WTC11 (cell line): ENCODE results near the gene ILF3.

Experiments
- ESRRA ChIP-seq: sonication (generic); formaldehyde crosslinking; IDR thresholded peaks from 2 replicates; pipeline ENCODE4 v1.8.1; 2022; ENCODE audit warnings: mild to moderate bottlenecking, missing genetic modification reagents, borderline replicate concordance
- TP53 ChIP-seq: sonication (generic); formaldehyde crosslinking; IDR thresholded peaks from 2 replicates; pipeline ENCODE4 v1.8.1; 2023; ENCODE audit warnings: mild to moderate bottlenecking, missing genetic modification reagents
- TF ChIP-seq, protein P1 (sequence below): fragments of 200-600 bp; IDR thresholded peaks from 2 replicates; pipeline ENCODE4 v1.8.0; 2022; ENCODE audit warnings: antibody characterized with exemption
- TF ChIP-seq, protein P2 (sequence below): sonication (generic); formaldehyde crosslinking; IDR thresholded peaks from 2 replicates; pipeline ENCODE4 v1.8.0; 2022; ENCODE audit warnings: mild to moderate bottlenecking, missing genetic modification reagents
- TF ChIP-seq, protein P3 (sequence below): sonication (generic); formaldehyde crosslinking; IDR thresholded peaks from 2 replicates; pipeline ENCODE4 v1.8.0; 2022; ENCODE audit warnings: mild to moderate bottlenecking, missing genetic modification reagents
- TF ChIP-seq, protein P4 (sequence below): sonication (generic); formaldehyde crosslinking; conservative IDR thresholded peaks from 2 replicates; pipeline ENCODE4 v1.8.1; 2022; ENCODE audit warnings: mild to moderate bottlenecking, missing genetic modification reagents

DNA sequence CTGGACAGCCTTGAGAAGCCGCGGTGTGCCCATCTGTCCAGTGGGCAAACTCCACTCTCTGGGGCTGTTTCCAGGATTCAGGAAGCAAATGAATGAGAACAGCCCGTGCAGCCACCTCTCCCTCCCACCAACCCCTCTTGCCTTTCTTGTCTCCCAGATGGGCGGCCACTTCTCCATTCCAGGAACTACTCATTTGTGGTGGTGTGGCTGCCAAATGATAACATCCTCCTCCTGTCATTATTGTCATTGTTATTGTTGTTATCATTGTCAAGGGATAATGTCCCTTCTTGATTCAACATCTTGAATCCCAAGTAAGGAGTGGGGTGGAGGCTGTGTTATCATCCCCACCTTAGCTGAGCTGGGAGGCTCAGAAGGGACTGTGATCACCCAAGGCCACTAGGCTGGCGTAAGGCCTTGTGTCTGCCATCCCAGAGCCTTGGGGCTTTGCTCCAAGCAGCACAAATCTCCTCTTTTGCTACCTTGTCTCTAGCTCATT, 65.4 kb downstream of the ILF3 start:
- TF ChIP-seq ESRRA (CRISPR knock-in tag) (no peak), TP53 (CRISPR knock-in tag) (no peak)
- TF ChIP-seq, protein P1, sequence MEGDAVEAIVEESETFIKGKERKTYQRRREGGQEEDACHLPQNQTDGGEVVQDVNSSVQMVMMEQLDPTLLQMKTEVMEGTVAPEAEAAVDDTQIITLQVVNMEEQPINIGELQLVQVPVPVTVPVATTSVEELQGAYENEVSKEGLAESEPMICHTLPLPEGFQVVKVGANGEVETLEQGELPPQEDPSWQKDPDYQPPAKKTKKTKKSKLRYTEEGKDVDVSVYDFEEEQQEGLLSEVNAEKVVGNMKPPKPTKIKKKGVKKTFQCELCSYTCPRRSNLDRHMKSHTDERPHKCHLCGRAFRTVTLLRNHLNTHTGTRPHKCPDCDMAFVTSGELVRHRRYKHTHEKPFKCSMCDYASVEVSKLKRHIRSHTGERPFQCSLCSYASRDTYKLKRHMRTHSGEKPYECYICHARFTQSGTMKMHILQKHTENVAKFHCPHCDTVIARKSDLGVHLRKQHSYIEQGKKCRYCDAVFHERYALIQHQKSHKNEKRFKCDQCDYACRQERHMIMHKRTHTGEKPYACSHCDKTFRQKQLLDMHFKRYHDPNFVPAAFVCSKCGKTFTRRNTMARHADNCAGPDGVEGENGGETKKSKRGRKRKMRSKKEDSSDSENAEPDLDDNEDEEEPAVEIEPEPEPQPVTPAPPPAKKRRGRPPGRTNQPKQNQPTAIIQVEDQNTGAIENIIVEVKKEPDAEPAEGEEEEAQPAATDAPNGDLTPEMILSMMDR, result no peak
- TF ChIP-seq, protein P2, sequence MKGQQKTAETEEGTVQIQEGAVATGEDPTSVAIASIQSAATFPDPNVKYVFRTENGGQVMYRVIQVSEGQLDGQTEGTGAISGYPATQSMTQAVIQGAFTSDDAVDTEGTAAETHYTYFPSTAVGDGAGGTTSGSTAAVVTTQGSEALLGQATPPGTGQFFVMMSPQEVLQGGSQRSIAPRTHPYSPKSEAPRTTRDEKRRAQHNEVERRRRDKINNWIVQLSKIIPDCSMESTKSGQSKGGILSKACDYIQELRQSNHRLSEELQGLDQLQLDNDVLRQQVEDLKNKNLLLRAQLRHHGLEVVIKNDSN, result no peak
- TF ChIP-seq, protein P3, sequence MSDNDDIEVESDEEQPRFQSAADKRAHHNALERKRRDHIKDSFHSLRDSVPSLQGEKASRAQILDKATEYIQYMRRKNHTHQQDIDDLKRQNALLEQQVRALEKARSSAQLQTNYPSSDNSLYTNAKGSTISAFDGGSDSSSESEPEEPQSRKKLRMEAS, result no peak
- TF ChIP-seq, protein P4, sequence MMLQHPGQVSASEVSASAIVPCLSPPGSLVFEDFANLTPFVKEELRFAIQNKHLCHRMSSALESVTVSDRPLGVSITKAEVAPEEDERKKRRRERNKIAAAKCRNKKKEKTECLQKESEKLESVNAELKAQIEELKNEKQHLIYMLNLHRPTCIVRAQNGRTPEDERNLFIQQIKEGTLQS (CRISPR knock-in tag), result no peak
